SK-N-SH treated with all-trans-retinoic acid at 6 μM for 48 hours (cell line): ENCODE results near the gene GRIK3.

Experiments used
- ARNTL ChIP-seq: fragments of 450-650 bp; formaldehyde crosslinking; IDR thresholded peaks from 2 replicates; pipeline ENCODE4 v1.5.0; 2020; ENCODE audit warnings: low read depth, mild to moderate bottlenecking, moderate library complexity, borderline replicate concordance
- BACH2 ChIP-seq: fragments of 250-450 bp; sonication (Bioruptor Pico); IDR thresholded peaks from 2 replicates; pipeline ENCODE4 v1.9.0; 2021; ENCODE audit warnings: mild to moderate bottlenecking, borderline replicate concordance
- GLIS3 ChIP-seq: fragments of 250-450 bp; sonication (Bioruptor Pico); IDR thresholded peaks from 2 replicates; pipeline ENCODE4 v1.5.0; 2020; ENCODE audit warnings: mild to moderate bottlenecking, moderate library complexity
- ISL1 ChIP-seq: fragments of 250-450 bp; sonication (Bioruptor Pico); IDR thresholded peaks from 2 replicates; pipeline ENCODE4 v2.1.2; 2022; ENCODE audit warnings: mild to moderate bottlenecking, moderate library complexity
- TSHZ2 ChIP-seq: fragments of 250-450 bp; sonication (Bioruptor Pico); IDR thresholded peaks from 2 replicates; pipeline ENCODE4 v1.5.0; 2020; ENCODE audit warnings: mild to moderate bottlenecking, moderate library complexity
- ZFP3 ChIP-seq: fragments of 250-450 bp; sonication (Bioruptor Pico); IDR thresholded peaks from 2 replicates; pipeline ENCODE4 v1.5.0; 2020; ENCODE audit warnings: mild to moderate bottlenecking, moderate library complexity
- ZNF70 ChIP-seq: fragments of 450-650 bp; formaldehyde crosslinking; IDR thresholded peaks from 2 replicates; pipeline ENCODE4 v1.5.0; 2020; ENCODE audit warnings: mild to moderate bottlenecking, moderate library complexity

- no peak for TF ChIP-seq BACH2
- TF ChIP-seq ISL1 (CRISPR knock-in tag) = no peak
- TF ChIP-seq ARNTL (CRISPR knock-in tag) = no peak
- no peak for TF ChIP-seq ZNF70 (CRISPR knock-in tag)
- no peak for TF ChIP-seq TSHZ2 (CRISPR knock-in tag)
- TF ChIP-seq GLIS3 (CRISPR knock-in tag) = no peak
- TF ChIP-seq ZFP3 (CRISPR knock-in tag) = no peak
Observed at GRCh38 chr1:37040261-37040660, 5.9 kb upstream of the GRIK3 start.
